GM23248 (cell line): ENCODE results near the gene FRMD7.

Experiments
- EZH2 ChIP-seq: fragments of 200-600 bp; sonication (generic); IDR thresholded peaks from 2 replicates; pipeline ENCODE4 v1.6.1; 2018; ENCODE audit warnings: antibody characterized with exemption, mild to moderate bottlenecking; ENCODE audit not compliant: insufficient read depth, poor library complexity, severe bottlenecking
- EZH2phosphoT487 ChIP-seq: fragments of 200-600 bp; sonication (generic); IDR thresholded peaks from 2 replicates; pipeline ENCODE4 v1.6.1; 2018; ENCODE audit warnings: antibody characterized with exemption, moderate library complexity, mild to moderate bottlenecking, low read depth; ENCODE audit not compliant: insufficient read depth

- TF ChIP-seq EZH2, result no peak
- TF ChIP-seq EZH2phosphoT487, result no peak
Observed at GRCh38 chrX:132127743-132128142, at the start of gene FRMD7.
